GM23338 (cell line): Measurements from ENCODE around the gene SCGN.

Experiments used
- CREB1 ChIP-seq: fragments of 250-450 bp; sonication (Bioruptor Pico); IDR thresholded peaks from 2 replicates; pipeline ENCODE4 v1.5.0; 2020; ENCODE audit warnings: low read depth, mild to moderate bottlenecking, moderate library complexity
- EZH2 ChIP-seq: fragments of 200-600 bp; sonication (generic); IDR thresholded peaks from one replicate; pipeline ENCODE4 v1.8.0; 2017; ENCODE audit warnings: antibody characterized with exemption, mild to moderate bottlenecking, low read depth; ENCODE audit not compliant: unreplicated experiment
- EZH2phosphoT487 ChIP-seq: fragments of 200-600 bp; sonication (generic); IDR thresholded peaks from one replicate; pipeline ENCODE4 v1.8.1; 2018; ENCODE audit warnings: antibody characterized with exemption; ENCODE audit not compliant: unreplicated experiment
- JUNB ChIP-seq: IDR thresholded peaks from one replicate; pipeline ENCODE4 v1.6.1; 2016; ENCODE audit warnings: antibody characterized with exemption; ENCODE audit not compliant: unreplicated experiment
- NANOG ChIP-seq: IDR thresholded peaks from 2 replicates; pipeline ENCODE4 v1.6.1; 2016; ENCODE audit warnings: antibody characterized with exemption, borderline replicate concordance
- POLR2AphosphoS5 ChIP-seq: IDR thresholded peaks from 2 replicates; pipeline ENCODE4 v1.6.1; 2016; ENCODE audit warnings: antibody characterized with exemption, low read depth
- STAT1 ChIP-seq: IDR thresholded peaks from one replicate; pipeline ENCODE4 v1.6.1; 2016; ENCODE audit warnings: antibody characterized with exemption; ENCODE audit not compliant: unreplicated experiment
- ZNF114 ChIP-seq: fragments of 250-450 bp; sonication (Bioruptor Pico); IDR thresholded peaks from 2 replicates; pipeline ENCODE4 v1.5.0; 2020; ENCODE audit warnings: mild to moderate bottlenecking, moderate library complexity
- ZNF331 ChIP-seq: fragments of 250-450 bp; sonication (Bioruptor Pico); IDR thresholded peaks from 2 replicates; pipeline ENCODE4 v1.5.0; 2020; ENCODE audit warnings: low read depth, mild to moderate bottlenecking, moderate library complexity
- TF ChIP-seq, protein P1 (sequence below): IDR thresholded peaks from one replicate; pipeline ENCODE4 v1.6.1; 2018; ENCODE audit warnings: antibody characterized with exemption; ENCODE audit not compliant: unreplicated experiment
- TF ChIP-seq, protein P2 (sequence below), 2 experiments: fragments of 200-600 bp in 1 of 2; sonication (generic) in 1 of 2; conservative IDR thresholded peaks; 2 replicates each; pipeline versions ENCODE4 v1.5.1 to v1.6.1; 2016 to 2017; ENCODE audit warnings: antibody characterized with exemption in 2 of 2, low read depth in 2 of 2, mild to moderate bottlenecking in 2 of 2, moderate library complexity in 1 of 2
- TF ChIP-seq, protein P3 (sequence below): fragments of 250-450 bp; sonication (Bioruptor Pico); IDR thresholded peaks from 2 replicates; pipeline ENCODE4 v1.5.0; 2020; ENCODE audit warnings: mild to moderate bottlenecking, moderate library complexity
- TF ChIP-seq, protein P4 (sequence below): IDR thresholded peaks from 2 replicates; pipeline ENCODE4 v1.6.1; 2016; ENCODE audit warnings: antibody characterized with exemption

DNA sequence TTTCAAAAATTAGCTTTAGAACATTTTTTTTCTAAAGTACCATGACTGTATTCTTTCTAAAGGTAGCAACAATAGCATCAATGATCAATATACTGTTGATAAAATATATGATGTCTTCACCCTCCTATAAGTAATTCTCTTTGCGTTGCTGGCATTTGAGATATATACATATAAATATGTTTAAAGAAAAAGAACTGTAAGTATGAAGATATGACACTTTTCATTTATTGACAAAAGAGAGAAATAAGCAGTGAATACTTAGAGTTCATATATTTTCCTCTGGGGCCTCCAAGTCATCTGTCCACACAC lies 49.4 kb upstream of the SCGN start:
- TF ChIP-seq, protein P1, sequence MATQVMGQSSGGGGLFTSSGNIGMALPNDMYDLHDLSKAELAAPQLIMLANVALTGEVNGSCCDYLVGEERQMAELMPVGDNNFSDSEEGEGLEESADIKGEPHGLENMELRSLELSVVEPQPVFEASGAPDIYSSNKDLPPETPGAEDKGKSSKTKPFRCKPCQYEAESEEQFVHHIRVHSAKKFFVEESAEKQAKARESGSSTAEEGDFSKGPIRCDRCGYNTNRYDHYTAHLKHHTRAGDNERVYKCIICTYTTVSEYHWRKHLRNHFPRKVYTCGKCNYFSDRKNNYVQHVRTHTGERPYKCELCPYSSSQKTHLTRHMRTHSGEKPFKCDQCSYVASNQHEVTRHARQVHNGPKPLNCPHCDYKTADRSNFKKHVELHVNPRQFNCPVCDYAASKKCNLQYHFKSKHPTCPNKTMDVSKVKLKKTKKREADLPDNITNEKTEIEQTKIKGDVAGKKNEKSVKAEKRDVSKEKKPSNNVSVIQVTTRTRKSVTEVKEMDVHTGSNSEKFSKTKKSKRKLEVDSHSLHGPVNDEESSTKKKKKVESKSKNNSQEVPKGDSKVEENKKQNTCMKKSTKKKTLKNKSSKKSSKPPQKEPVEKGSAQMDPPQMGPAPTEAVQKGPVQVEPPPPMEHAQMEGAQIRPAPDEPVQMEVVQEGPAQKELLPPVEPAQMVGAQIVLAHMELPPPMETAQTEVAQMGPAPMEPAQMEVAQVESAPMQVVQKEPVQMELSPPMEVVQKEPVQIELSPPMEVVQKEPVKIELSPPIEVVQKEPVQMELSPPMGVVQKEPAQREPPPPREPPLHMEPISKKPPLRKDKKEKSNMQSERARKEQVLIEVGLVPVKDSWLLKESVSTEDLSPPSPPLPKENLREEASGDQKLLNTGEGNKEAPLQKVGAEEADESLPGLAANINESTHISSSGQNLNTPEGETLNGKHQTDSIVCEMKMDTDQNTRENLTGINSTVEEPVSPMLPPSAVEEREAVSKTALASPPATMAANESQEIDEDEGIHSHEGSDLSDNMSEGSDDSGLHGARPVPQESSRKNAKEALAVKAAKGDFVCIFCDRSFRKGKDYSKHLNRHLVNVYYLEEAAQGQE, result no peak
- TF ChIP-seq, protein P2, sequence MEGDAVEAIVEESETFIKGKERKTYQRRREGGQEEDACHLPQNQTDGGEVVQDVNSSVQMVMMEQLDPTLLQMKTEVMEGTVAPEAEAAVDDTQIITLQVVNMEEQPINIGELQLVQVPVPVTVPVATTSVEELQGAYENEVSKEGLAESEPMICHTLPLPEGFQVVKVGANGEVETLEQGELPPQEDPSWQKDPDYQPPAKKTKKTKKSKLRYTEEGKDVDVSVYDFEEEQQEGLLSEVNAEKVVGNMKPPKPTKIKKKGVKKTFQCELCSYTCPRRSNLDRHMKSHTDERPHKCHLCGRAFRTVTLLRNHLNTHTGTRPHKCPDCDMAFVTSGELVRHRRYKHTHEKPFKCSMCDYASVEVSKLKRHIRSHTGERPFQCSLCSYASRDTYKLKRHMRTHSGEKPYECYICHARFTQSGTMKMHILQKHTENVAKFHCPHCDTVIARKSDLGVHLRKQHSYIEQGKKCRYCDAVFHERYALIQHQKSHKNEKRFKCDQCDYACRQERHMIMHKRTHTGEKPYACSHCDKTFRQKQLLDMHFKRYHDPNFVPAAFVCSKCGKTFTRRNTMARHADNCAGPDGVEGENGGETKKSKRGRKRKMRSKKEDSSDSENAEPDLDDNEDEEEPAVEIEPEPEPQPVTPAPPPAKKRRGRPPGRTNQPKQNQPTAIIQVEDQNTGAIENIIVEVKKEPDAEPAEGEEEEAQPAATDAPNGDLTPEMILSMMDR (conservative IDR thresholded peaks at IDR 0.05; ENCODE audit: low read depth in 2 of 2), result no peak
- TF ChIP-seq EZH2, result no peak
- no peak for TF ChIP-seq POLR2AphosphoS5
- no peak for TF ChIP-seq EZH2phosphoT487
- TF ChIP-seq NANOG, result no peak
- no peak for TF ChIP-seq CREB1 (CRISPR knock-in tag)
- TF ChIP-seq JUNB, result no peak
- no peak for TF ChIP-seq STAT1
- TF ChIP-seq, protein P3, sequence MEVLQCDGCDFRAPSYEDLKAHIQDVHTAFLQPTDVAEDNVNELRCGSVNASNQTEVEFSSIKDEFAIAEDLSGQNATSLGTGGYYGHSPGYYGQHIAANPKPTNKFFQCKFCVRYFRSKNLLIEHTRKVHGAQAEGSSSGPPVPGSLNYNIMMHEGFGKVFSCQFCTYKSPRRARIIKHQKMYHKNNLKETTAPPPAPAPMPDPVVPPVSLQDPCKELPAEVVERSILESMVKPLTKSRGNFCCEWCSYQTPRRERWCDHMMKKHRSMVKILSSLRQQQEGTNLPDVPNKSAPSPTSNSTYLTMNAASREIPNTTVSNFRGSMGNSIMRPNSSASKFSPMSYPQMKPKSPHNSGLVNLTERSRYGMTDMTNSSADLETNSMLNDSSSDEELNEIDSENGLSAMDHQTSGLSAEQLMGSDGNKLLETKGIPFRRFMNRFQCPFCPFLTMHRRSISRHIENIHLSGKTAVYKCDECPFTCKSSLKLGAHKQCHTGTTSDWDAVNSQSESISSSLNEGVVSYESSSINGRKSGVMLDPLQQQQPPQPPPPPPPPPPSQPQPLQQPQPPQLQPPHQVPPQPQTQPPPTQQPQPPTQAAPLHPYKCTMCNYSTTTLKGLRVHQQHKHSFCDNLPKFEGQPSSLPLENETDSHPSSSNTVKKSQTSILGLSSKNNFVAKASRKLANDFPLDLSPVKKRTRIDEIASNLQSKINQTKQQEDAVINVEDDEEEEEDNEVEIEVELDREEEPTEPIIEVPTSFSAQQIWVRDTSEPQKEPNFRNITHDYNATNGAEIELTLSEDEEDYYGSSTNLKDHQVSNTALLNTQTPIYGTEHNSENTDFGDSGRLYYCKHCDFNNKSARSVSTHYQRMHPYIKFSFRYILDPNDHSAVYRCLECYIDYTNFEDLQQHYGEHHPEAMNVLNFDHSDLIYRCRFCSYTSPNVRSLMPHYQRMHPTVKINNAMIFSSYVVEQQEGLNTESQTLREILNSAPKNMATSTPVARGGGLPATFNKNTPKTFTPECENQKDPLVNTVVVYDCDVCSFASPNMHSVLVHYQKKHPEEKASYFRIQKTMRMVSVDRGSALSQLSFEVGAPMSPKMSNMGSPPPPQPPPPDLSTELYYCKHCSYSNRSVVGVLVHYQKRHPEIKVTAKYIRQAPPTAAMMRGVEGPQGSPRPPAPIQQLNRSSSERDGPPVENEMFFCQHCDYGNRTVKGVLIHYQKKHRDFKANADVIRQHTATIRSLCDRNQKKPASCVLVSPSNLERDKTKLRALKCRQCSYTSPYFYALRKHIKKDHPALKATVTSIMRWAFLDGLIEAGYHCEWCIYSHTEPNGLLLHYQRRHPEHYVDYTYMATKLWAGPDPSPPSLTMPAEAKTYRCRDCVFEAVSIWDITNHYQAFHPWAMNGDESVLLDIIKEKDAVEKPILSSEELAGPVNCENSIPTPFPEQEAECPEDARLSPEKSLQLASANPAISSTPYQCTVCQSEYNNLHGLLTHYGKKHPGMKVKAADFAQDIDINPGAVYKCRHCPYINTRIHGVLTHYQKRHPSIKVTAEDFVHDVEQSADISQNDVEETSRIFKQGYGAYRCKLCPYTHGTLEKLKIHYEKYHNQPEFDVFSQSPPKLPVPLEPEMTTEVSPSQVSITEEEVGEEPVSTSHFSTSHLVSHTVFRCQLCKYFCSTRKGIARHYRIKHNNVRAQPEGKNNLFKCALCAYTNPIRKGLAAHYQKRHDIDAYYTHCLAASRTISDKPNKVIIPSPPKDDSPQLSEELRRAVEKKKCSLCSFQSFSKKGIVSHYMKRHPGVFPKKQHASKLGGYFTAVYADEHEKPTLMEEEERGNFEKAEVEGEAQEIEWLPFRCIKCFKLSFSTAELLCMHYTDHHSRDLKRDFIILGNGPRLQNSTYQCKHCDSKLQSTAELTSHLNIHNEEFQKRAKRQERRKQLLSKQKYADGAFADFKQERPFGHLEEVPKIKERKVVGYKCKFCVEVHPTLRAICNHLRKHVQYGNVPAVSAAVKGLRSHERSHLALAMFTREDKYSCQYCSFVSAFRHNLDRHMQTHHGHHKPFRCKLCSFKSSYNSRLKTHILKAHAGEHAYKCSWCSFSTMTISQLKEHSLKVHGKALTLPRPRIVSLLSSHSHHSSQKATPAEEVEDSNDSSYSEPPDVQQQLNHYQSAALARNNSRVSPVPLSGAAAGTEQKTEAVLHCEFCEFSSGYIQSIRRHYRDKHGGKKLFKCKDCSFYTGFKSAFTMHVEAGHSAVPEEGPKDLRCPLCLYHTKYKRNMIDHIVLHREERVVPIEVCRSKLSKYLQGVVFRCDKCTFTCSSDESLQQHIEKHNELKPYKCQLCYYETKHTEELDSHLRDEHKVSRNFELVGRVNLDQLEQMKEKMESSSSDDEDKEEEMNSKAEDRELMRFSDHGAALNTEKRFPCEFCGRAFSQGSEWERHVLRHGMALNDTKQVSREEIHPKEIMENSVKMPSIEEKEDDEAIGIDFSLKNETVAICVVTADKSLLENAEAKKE (CRISPR knock-in tag), result no peak
- TF ChIP-seq, protein P4, sequence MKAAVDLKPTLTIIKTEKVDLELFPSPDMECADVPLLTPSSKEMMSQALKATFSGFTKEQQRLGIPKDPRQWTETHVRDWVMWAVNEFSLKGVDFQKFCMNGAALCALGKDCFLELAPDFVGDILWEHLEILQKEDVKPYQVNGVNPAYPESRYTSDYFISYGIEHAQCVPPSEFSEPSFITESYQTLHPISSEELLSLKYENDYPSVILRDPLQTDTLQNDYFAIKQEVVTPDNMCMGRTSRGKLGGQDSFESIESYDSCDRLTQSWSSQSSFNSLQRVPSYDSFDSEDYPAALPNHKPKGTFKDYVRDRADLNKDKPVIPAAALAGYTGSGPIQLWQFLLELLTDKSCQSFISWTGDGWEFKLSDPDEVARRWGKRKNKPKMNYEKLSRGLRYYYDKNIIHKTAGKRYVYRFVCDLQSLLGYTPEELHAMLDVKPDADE, result no peak
- TF ChIP-seq ZNF114, result no peak
- TF ChIP-seq ZNF331 (CRISPR knock-in tag), result no peak
